ENCODE measurements around the gene OR10G3. TPM values are rescaled to one million over a fixed set of nuclear protein-coding genes. Genes with fewer than 3 reads are reported as not detected.
A peak's percentile ranks its signal among the peaks of the same experiment; 100 is the strongest.

Gene OR10G3
- total and polyA plus RNA-seq, 2 of the 4 experiments (the other 2 are of a cell fraction): not detected

DNA sequence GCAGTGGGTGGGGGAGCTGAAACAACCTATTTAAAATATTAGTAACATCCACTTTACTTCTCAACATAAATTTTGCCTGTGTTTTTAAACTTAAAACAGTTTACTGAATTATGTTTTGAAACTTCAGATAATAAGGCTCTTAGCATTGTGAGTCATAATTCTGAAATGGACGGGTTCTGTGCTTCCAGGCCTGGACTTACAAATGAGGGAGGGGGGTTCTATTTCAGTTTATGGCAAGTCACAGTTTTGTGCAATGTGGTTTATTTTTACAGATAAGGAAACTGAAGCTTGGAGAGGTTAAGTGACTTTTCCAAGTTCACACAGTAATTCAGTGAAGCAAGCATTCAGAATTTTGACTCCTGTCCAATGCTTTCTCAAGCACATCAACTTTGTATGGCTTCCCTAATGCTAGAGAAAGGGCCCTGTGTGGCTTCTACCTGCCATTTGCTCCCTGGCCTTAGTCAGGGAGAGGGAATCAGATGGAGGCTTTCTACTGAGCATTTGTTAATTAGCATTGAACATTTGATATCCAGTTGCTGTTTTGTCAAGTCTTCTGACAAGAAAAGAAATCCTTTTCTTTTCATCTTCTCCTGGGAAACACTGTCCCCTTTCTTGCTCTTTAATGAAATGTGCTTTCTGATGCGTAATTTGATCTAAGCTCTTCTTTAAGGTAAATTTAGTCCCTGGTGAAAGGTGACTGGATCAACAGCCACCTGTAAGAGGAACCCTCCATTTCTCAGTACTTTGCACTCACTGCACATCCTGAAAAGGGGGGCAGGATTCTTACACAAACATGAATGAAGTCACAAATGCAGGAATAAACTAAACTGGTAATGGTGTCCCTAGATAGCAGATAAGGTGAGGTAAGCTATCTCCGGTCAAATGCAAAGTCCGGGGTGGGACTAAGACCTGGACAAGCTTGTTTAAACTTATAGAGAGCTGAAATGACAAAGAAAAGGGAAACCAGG lies 51.2 kb downstream of the OR10G3 start:
- Histone ChIP-seq H3K56ac (ENCODE audit: extremely low read depth, insufficient read depth, low read length) (no peak overlapping the region), H3K27me3 (ENCODE audit: control insufficient read depth, insufficient read depth, low read length) (peaks cover 11% of the 10 kb centered on the region), H3K9me3 (ENCODE audit: control insufficient read depth, insufficient read depth, low read length) (no peaks in the 10 kb centered on the region), H3K36me3 (ENCODE audit: control insufficient read depth, insufficient read depth, low read length) (peaks cover 11% of the 10 kb centered on the region; the same call in 1 of the 2 replicates), H2BK5ac (ENCODE audit: low read depth, low read length, poor library complexity, severe bottlenecking) (no peak overlapping the region), H2AFZ (replicated peaks; ENCODE audit: low read length, poor library complexity) (no peak overlapping the region), H3K27ac (ENCODE audit: insufficient read depth, low read length) (no peak overlapping the region), H2AK9ac (replicated peaks; ENCODE audit: low read depth, low read length, poor library complexity) (no peak overlapping the region), H3K18ac (ENCODE audit: low read depth, low read length) (no peak overlapping the region), H2BK15ac (ENCODE audit: low read depth, low read length) (no peak overlapping the region), H3K4ac (ENCODE audit: low read depth, low read length) (no peak overlapping the region), H2BK120ac (ENCODE audit: low read depth, low read length) (no peak overlapping the region), H3K9me1 (ENCODE audit: insufficient read depth, low read length) (peaks cover 4% of the 10 kb centered on the region), H4K8ac (ENCODE audit: low read depth in 2 of 2, low read length in 2 of 2) (no peak overlapping the region), H2BK20ac (ENCODE audit: low read depth, low read length) (no peak overlapping the region), H4K5ac (ENCODE audit: low read depth, low read length) (no peak overlapping the region), H3K9ac (ENCODE audit: low read depth, low read length) (no peak overlapping the region), H3K4me1 (ENCODE audit: control insufficient read depth, insufficient read depth, low read length) (peaks cover 2% of the 10 kb centered on the region), H3K14ac (replicated peaks; ENCODE audit: low read depth, low read length) (no peak overlapping the region), H3K4me2 (ENCODE audit: low read depth, low read length) (no peak overlapping the region), H3K79me1 (ENCODE audit: low read depth in 1 of 2, low read length in 2 of 2) (peaks cover 0 to 19% of the 10 kb centered on the region in 2 experiments; a peak in 2 of 4 replicates), H4K20me1 (ENCODE audit: insufficient read depth, low read length) (no peaks in the 10 kb centered on the region), H4K91ac (ENCODE audit: insufficient read depth, low read depth, low read length) (no peak overlapping the region), H3K23ac (ENCODE audit: low read depth, low read length) (no peak overlapping the region), H2AK5ac (ENCODE audit: low read depth, low read length) (no peak overlapping the region), H3K4me3 (ENCODE audit: insufficient read depth, low read depth, low read length) (no peak overlapping the region)
- CTCF ChIA-PET: interaction anchor here (0.9 kb wide), 1 partner anchor 10 kb away, joined by 3 read pairs; no protein-coding TSS in a partner anchor
- in situ Hi-C loops (cut with MboI; ENCODE audit: low sequenced_read_pairs): no loop called here
- WGBS, 2 experiments (ENCODE audit: extremely low coverage in 2 of 2, insufficient read length in 1 of 2): 53% methylated on average over 3 of the region's 4 CpGs; no CpG with 5 or more reads in 1 of the 2 experiments
- POLR2A ChIA-PET (ENCODE audit: unreplicated experiment): interaction anchor here (0.6 kb wide), 1 partner anchor 33 kb away, joined by 4 read pairs; no protein-coding TSS in a partner anchor
- no TSS peak for BruUV-seq (replicated peaks)
- intact Hi-C loops (cut with micrococcal nuclease): no loop called here
- DNase-seq (peak; percentile 52), ATAC-seq (ENCODE audit: low read depth) (peak; percentile 8; the same call in 1 of the 2 replicates)
- dilution Hi-C loops (cut with HindIII; ENCODE audit: low sequenced_read_pairs, unreplicated experiment): no loop called here
- TF ChIP-seq, protein P1, sequence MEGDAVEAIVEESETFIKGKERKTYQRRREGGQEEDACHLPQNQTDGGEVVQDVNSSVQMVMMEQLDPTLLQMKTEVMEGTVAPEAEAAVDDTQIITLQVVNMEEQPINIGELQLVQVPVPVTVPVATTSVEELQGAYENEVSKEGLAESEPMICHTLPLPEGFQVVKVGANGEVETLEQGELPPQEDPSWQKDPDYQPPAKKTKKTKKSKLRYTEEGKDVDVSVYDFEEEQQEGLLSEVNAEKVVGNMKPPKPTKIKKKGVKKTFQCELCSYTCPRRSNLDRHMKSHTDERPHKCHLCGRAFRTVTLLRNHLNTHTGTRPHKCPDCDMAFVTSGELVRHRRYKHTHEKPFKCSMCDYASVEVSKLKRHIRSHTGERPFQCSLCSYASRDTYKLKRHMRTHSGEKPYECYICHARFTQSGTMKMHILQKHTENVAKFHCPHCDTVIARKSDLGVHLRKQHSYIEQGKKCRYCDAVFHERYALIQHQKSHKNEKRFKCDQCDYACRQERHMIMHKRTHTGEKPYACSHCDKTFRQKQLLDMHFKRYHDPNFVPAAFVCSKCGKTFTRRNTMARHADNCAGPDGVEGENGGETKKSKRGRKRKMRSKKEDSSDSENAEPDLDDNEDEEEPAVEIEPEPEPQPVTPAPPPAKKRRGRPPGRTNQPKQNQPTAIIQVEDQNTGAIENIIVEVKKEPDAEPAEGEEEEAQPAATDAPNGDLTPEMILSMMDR (conservative IDR thresholded peaks at IDR 0.05; ENCODE audit: low read depth, low read length): no peak
- TF ChIP-seq, protein P2, sequence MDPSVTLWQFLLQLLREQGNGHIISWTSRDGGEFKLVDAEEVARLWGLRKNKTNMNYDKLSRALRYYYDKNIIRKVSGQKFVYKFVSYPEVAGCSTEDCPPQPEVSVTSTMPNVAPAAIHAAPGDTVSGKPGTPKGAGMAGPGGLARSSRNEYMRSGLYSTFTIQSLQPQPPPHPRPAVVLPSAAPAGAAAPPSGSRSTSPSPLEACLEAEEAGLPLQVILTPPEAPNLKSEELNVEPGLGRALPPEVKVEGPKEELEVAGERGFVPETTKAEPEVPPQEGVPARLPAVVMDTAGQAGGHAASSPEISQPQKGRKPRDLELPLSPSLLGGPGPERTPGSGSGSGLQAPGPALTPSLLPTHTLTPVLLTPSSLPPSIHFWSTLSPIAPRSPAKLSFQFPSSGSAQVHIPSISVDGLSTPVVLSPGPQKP (IDR thresholded peaks at IDR 0.05; ENCODE audit: borderline replicate concordance, low read depth, low read length): no peak
- no peak for TF ChIP-seq USF2 (IDR thresholded peaks at IDR 0.05; ENCODE audit: low read depth, low read length)
- no peak for TF ChIP-seq BHLHE40 (IDR thresholded peaks at IDR 0.05; ENCODE audit: low read depth, low read length)
- TF ChIP-seq RFX5 (IDR thresholded peaks at IDR 0.05; ENCODE audit: low read depth, low read length): no peak
- TF ChIP-seq CHD1 (IDR thresholded peaks at IDR 0.05; ENCODE audit: low read depth, low read length): no peak
- no peak for TF ChIP-seq RAD21 (IDR thresholded peaks at IDR 0.05; ENCODE audit: low read length)
- no peak for TF ChIP-seq CEBPB (IDR thresholded peaks at IDR 0.05; ENCODE audit: low read depth, low read length)
- no peak for TF ChIP-seq NFE2L2 (IDR thresholded peaks at IDR 0.05; ENCODE audit: low read depth, low read length)
- TF ChIP-seq RCOR1 (IDR thresholded peaks at IDR 0.05; ENCODE audit: insufficient replicate concordance, low read length): no peak
- TF ChIP-seq FOS (IDR thresholded peaks at IDR 0.05; ENCODE audit: low read depth, low read length): no peak
- no peak for TF ChIP-seq POLR2A (IDR thresholded peaks at IDR 0.05; ENCODE audit: low read depth, low read length)
- no peak for TF ChIP-seq SMC3 (IDR thresholded peaks at IDR 0.05; ENCODE audit: low read depth, low read length)
- no peak for TF ChIP-seq MAZ (IDR thresholded peaks at IDR 0.05; ENCODE audit: borderline replicate concordance, low read depth, low read length)
